CD14-positive monocyte (primary cell): Measurements from ENCODE around the gene SNX14. TPM values are rescaled to one million over a fixed set of nuclear protein-coding genes. Genes with fewer than 3 reads are reported as not detected.
A peak's percentile ranks its signal among the peaks of the same experiment; 100 is the strongest.

Experiments used
- DNase-seq, 3 donors: peaks; one replicate each; pipeline ENCODE4 v3.0.0-alpha.2; 2011 to 2022
- H2AFZ ChIP-seq: 2 replicates; pipeline ENCODE4 v1.6.0; 2012; ENCODE audit warnings: mild to moderate bottlenecking, low read depth, low read length, inconsistent platforms; ENCODE audit not compliant: insufficient read depth, poor library complexity, severe bottlenecking
- H3K27ac ChIP-seq, 2 donors: 1 replicate in 1 of 2; 2 replicates in 1 of 2; pipeline ENCODE4 v1.5.1; 2012 to 2013; ENCODE audit warnings: low read length in 2 of 2, control low read depth in 1 of 2, inconsistent platforms in 1 of 2, low read depth in 1 of 2, mild to moderate bottlenecking in 1 of 2
- H3K27me3 ChIP-seq, 2 donors: one replicate each; pipeline versions ENCODE4 v1.6.0 to v1.6.1; 2011 to 2013; ENCODE audit warnings: low read length in 2 of 2; ENCODE audit not compliant: control insufficient read depth in 2 of 2, insufficient read depth in 2 of 2
- H3K36me3 ChIP-seq, 2 donors: replicated peaks in 1 of 2; 1 replicate in 1 of 2; 2 replicates in 1 of 2; pipeline versions ENCODE4 v1.5.1 to v1.6.1; 2012 to 2013; ENCODE audit warnings: low read length in 2 of 2, control low read depth in 1 of 2, inconsistent platforms in 1 of 2, mild to moderate bottlenecking in 1 of 2; ENCODE audit not compliant: insufficient read depth in 2 of 2, control insufficient read depth in 1 of 2
- H3K4me1 ChIP-seq, 2 donors: 1 replicate in 1 of 2; 2 replicates in 1 of 2; pipeline versions ENCODE4 v1.5.1 to v1.6.1; 2012 to 2013; ENCODE audit warnings: low read length in 2 of 2, control low read depth in 1 of 2, inconsistent platforms in 1 of 2, mild to moderate bottlenecking in 1 of 2, moderate library complexity in 1 of 2; ENCODE audit not compliant: insufficient read depth in 2 of 2, control insufficient read depth in 1 of 2
- H3K4me2 ChIP-seq: replicated peaks from 2 replicates; pipeline ENCODE3; 2012; ENCODE audit warnings: low read length, moderate library complexity, mild to moderate bottlenecking; ENCODE audit not compliant: poor library complexity, severe bottlenecking; ENCODE audit errors: extremely low read depth
- H3K4me3 ChIP-seq, 3 experiments: fragments of 200-600 bp in 1 of 3; sonication (generic) in 1 of 3; replicated peaks in 1 of 3; 1 replicate in 2 of 3; 2 replicates in 1 of 3; pipeline ENCODE4 v1.5.1; 2011 to 2013; ENCODE audit warnings: low read length in 3 of 3, mild to moderate bottlenecking in 3 of 3, control low read depth in 2 of 3, low read depth in 2 of 3, inconsistent platforms in 1 of 3, moderate library complexity in 1 of 3
- H3K79me2 ChIP-seq: 2 replicates; pipeline ENCODE4 v1.6.0; 2012; ENCODE audit warnings: mild to moderate bottlenecking, control low read depth, inconsistent platforms, low read length, moderate library complexity; ENCODE audit not compliant: insufficient read depth
- H3K9ac ChIP-seq: 2 replicates; pipeline ENCODE4 v1.6.0; 2017; ENCODE audit warnings: low read length, mild to moderate bottlenecking; ENCODE audit not compliant: insufficient read depth, poor library complexity, severe bottlenecking
- H3K9me3 ChIP-seq, 2 donors: replicated peaks in 1 of 2; 1 replicate in 1 of 2; 2 replicates in 1 of 2; pipeline versions ENCODE4 v1.5.1 to v1.6.1; 2012 to 2013; ENCODE audit warnings: low read length in 2 of 2, control low read depth in 1 of 2; ENCODE audit not compliant: control insufficient read depth in 1 of 2, insufficient read depth in 1 of 2
- H4K20me1 ChIP-seq: 2 replicates; pipeline ENCODE4 v1.6.0; 2012; ENCODE audit warnings: mild to moderate bottlenecking, low read length, control low read depth, moderate library complexity; ENCODE audit not compliant: insufficient read depth
- H3K27ac Mint-ChIP-seq, 7 donors: one replicate each; pipeline ENCODE4 v1.8.0; 2020; ENCODE audit warnings: mild to moderate bottlenecking in 7 of 7, mixed read lengths in 7 of 7, moderate library complexity in 6 of 7, inconsistent platforms in 2 of 7
- H3K27me3 Mint-ChIP-seq, 3 donors: one replicate each; pipeline ENCODE4 v1.8.0; 2021 to 2022; ENCODE audit warnings: low read depth in 3 of 3, mild to moderate bottlenecking in 3 of 3, mixed read lengths in 3 of 3, moderate library complexity in 3 of 3, inconsistent platforms in 1 of 3
- H3K36me3 Mint-ChIP-seq, 2 donors: one replicate each; pipeline ENCODE4 v1.8.0; 2020; ENCODE audit warnings: mixed read lengths in 2 of 2, inconsistent platforms in 1 of 2, mild to moderate bottlenecking in 1 of 2
- H3K4me1 Mint-ChIP-seq: one replicate; pipeline ENCODE4 v1.8.0; 2020; ENCODE audit warnings: mild to moderate bottlenecking, mixed read lengths
- H3K4me3 Mint-ChIP-seq, 2 donors: one replicate each; pipeline ENCODE4 v1.8.0; 2020; ENCODE audit warnings: mild to moderate bottlenecking in 2 of 2, mixed read lengths in 2 of 2, moderate library complexity in 1 of 2
- H3K9me3 Mint-ChIP-seq, 7 donors: one replicate each; pipeline ENCODE4 v1.8.0; 2020 to 2022; ENCODE audit warnings: mixed read lengths in 7 of 7, mild to moderate bottlenecking in 6 of 7, moderate library complexity in 6 of 7, inconsistent platforms in 2 of 7
- WGBS: methylation state at CpG from one replicate; pipeline ENCODE4 v1.1.5; 2013; ENCODE audit warnings: missing lambda C conversion rate; ENCODE audit not compliant: insufficient coverage; 5-methylcytosine and 5-hydroxymethylcytosine counted together
- intact Hi-C, 2 donors: fragments of 100-400 bp; cut with micrococcal nuclease; formaldehyde crosslinking; loops; one replicate each; pipeline versions ENCODE4 v1.15.0 to v1.15.1; 2023
- polyA plus RNA-seq, 3 donors: library from polyadenylated mRNA; depleted of rRNA in 1 of 3; unstranded in 2 of 3; stranded (reverse) in 1 of 3; fragments of 300-500 nt in 2 of 3; fragments of >200 nt in 1 of 3; fragmentation: Illumina TruSeq in 2 of 3; gene quantifications; 1 replicate in 2 of 3; 2 replicates in 1 of 3; pipeline ENCODE4 v1.2.3, GENCODE V29; 2012 to 2021
- TF ChIP-seq, protein P1 (sequence below): fragments of 200-600 bp; IDR thresholded peaks from one replicate; pipeline ENCODE4 v1.8.0; 2022; ENCODE audit warnings: antibody characterized with exemption, mild to moderate bottlenecking

SNX14 gene
- polyA plus RNA-seq, 3 donors: 40.2 to 75.6 (median 73.3) TPM

DNA sequence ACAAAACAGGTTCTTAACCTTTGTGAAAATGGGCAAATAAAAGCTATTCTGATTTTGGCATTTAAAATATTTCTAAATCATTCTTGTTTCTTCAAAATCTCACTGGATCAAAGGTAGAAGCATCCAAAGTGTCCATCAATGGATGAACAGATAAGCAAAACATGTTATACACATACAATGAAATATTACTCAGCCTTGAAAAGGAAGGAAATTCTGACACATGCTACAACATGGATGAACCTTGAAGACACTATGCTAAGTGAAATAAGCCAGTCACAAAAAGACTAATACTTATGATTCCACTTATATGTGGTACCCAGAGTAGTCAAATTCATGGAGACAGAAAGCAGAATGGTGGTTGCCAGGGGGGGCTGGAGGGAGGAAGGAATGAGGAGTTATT is 45.9 kb downstream of the SNX14 start:
- Histone ChIP-seq H3K9me3 (no peaks in the 10 kb centered on the region), H3K27ac (no peak overlapping the region), H3K79me2 (no peaks in the 10 kb centered on the region), H3K27me3 (no peaks in the 10 kb centered on the region), H2AFZ (no peak overlapping the region), H3K36me3 (peaks cover 48 to 81% of the 10 kb centered on the region in 2 donors), H4K20me1 (no peaks in the 10 kb centered on the region), H3K9ac (no peak overlapping the region), H3K4me1 (no peaks in the 10 kb centered on the region), H3K4me3 (no peak overlapping the region), H3K4me2 (no peak overlapping the region)
- Mint-ChIP-seq H3K9me3 (peaks cover 0 to 3% (median 0%) of the 10 kb centered on the region in 7 donors), H3K4me1 (no peaks in the 10 kb centered on the region), H3K27ac (peak overlapping the region in 1 of 7 donors; percentile 32), H3K27me3 (peaks cover 0 to 3% (median 0%) of the 10 kb centered on the region in 3 donors), H3K36me3 (peaks cover 42 to 69% of the 10 kb centered on the region in 2 donors), H3K4me3 (no peak overlapping the region)
- DNase-seq: no peak
- TF ChIP-seq, protein P1, sequence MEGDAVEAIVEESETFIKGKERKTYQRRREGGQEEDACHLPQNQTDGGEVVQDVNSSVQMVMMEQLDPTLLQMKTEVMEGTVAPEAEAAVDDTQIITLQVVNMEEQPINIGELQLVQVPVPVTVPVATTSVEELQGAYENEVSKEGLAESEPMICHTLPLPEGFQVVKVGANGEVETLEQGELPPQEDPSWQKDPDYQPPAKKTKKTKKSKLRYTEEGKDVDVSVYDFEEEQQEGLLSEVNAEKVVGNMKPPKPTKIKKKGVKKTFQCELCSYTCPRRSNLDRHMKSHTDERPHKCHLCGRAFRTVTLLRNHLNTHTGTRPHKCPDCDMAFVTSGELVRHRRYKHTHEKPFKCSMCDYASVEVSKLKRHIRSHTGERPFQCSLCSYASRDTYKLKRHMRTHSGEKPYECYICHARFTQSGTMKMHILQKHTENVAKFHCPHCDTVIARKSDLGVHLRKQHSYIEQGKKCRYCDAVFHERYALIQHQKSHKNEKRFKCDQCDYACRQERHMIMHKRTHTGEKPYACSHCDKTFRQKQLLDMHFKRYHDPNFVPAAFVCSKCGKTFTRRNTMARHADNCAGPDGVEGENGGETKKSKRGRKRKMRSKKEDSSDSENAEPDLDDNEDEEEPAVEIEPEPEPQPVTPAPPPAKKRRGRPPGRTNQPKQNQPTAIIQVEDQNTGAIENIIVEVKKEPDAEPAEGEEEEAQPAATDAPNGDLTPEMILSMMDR: no peak
- intact Hi-C loops: no loop called here

DNA sequence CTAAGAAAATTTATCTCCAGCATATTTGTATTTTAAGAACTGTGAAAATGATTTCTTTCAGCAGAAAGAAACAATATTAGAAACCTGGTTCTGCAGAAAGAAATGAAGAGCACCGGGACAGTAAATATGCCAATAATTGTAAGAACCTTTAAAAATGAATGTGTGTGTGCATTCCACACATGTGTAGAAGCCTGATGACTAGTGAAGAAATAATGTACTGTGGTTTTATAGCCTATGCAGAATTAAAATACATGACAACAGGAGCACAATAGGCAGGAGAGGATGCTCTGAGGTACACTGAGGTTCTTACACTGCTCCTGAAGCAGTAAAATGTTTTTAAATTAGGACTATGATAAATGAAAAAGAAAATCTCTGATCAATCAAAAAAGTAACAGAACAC is 48.9 kb downstream of the SNX14 start:
- H2AFZ ChIP-seq: no peak overlapping the region
- TF ChIP-seq, protein P1: no peak
- no peak overlapping the region for H3K27ac ChIP-seq
- DNase-seq: no peak
- no peak overlapping the region for H3K27ac Mint-ChIP-seq
- H3K36me3 Mint-ChIP-seq: peaks cover 41 to 65% of the 10 kb centered on the region in 2 donors
- H3K9ac ChIP-seq: no peak overlapping the region
- H3K27me3 Mint-ChIP-seq: peaks cover 0 to 3% (median 0%) of the 10 kb centered on the region in 3 donors
- no peaks in the 10 kb centered on the region for H3K4me1 ChIP-seq
- H3K9me3 ChIP-seq: no peaks in the 10 kb centered on the region
- H3K4me2 ChIP-seq: no peak overlapping the region
- 100% methylated on average over 1 of the region's 1 CpG for WGBS
- no peaks in the 10 kb centered on the region for H4K20me1 ChIP-seq
- peaks cover 65 to 77% of the 10 kb centered on the region in 2 donors for H3K36me3 ChIP-seq
- intact Hi-C loops: no loop called here
- peaks cover 0 to 3% (median 0%) of the 10 kb centered on the region in 7 donors for H3K9me3 Mint-ChIP-seq
- no peaks in the 10 kb centered on the region for H3K79me2 ChIP-seq
- no peaks in the 10 kb centered on the region for H3K4me1 Mint-ChIP-seq
- no peak overlapping the region for H3K4me3 ChIP-seq
- H3K27me3 ChIP-seq: no peaks in the 10 kb centered on the region
- no peak overlapping the region for H3K4me3 Mint-ChIP-seq
